ENCODE data around the gene ADAM12. TPM values are rescaled to one million over a fixed set of nuclear protein-coding genes. Genes with fewer than 3 reads are reported as not detected.

The ADAM12 gene
- 23.6 and 85.8 TPM in 2 replicates for total RNA-seq

GRCh38 chr10:126387931-126388911 is at the start of gene ADAM12:
Gene ADAM12, minus strand, starts transcription at chr10:126388477. Its CDS starts 332 bp downstream, at chr10:126388145.

